Stimulated activated CD4-positive, alpha-beta T cell treated with anti-CD3 and anti-CD28 coated beads, Interleukin-4, amount 100 ng/mL, for 4 hours (primary cell): ENCODE measurements around the gene MVP.
"Not testable (repeated sequence)": the region's sequence is repeated elsewhere in the genome, so short reads cannot be mapped to it uniquely, and the experiment has no call there.

Experiments used
- DNase-seq, 2 experiments: peaks; one replicate each; pipeline ENCODE4 v3.0.0-alpha.2; 2020

Gene MVP

DNA sequence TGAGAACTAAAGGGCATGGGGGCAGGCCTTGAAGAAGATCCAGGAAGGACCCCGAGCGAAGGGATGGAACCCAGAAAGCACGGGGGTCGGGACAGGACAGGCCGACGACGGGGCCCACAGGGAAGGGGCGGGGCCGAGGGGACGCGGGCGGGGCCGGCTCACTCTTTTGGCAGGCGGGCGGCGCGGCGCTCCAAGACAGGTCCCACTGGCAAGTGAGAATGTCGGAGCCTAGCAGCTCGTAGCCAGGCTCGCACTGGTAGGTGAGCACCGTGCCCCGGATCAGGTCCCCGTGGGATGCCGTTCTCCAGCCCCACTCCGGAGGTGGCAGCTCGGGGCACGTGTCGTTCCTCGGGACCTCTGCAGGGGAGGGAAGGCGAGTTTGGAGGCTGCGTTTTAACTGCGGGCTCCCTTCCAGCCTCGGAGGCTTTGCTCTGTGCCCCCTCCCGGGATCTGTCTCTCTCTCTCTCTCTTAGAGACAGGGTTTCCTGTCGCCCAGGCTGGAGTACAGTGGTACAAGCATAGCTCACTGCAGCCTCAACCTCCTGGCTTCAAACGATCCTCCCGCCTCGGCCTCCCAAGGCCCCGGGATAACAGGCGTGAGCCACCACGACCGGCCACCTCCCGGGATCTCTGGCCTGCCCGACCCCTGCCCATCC is 56.5 kb downstream of the MVP start:
- DNase-seq = peak; percentile 26 to 49

DNA sequence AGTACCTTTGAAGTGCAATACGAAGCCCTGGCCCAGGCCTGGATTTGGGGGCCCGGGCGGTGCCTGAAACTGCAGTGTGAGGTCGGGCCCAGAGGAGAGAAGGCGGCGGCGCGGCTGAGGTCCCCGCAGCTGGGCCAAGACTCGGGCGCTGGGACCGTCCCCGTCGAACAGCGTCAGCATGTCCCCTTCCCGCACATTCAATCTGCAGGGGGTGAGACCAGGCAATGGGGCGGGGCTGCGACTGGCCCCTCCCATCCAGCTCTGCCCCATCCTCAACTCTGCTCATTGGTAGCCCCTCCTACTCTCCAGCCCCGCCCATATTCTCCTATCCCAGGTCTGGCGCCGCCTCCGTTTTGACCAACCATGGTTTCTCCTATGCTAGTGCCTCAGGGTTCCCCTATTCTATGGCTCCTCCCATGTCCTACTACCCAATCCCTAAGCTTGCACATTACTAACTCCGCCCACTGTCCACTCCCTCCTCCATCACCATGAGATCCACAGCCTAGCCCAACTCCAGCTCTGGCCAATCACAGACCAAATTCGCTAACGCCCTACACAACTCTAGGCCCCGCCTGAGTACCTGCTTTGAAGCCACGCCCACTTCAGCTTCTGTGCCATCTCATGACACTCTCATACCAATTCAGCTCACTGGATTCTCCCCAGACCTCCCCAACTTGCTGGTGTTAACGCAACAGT is 57.2 kb downstream of the MVP start:
- peak; percentile 31 to 40 for DNase-seq

DNA sequence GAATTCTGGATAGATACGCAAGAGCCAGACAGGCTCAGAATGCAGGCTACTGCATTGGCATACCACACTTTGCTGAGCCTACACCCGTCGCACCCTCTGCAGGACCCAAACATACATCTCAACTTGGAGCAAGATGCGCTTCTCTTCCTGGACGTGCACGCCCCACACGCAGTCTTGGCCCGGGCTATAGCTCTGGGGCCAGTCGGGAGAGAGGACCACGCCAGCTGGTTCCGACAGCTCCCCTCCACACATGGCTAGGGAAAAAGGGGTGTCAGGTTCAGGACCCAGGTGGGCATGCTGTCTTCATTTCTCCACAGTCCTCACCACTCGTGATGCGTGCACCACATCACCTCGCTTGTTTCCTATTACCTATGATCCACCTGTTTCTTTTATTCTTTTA is 57.9 kb downstream of the MVP start:
- DNase-seq = no peak

DNA sequence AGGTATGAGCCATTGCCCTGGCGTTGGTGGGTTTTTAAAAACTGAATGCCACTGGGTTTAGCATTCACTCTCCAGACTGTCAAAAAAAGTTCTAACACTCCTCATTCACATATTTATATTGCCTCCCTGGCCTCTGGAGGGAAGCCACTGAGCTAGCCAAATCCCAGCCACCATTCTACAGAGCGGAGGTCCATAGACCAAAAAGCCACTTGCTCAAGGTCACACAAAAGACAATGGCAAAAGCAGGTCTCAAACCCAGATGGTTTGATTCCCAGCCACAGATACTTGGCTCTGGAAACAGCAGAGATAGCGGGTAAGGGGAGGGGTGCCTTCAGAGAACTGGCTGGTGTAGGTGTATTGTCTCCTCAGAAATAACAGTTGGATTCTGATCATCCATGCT is 60.8 kb downstream of the MVP start:
- DNase-seq = no peak

DNA sequence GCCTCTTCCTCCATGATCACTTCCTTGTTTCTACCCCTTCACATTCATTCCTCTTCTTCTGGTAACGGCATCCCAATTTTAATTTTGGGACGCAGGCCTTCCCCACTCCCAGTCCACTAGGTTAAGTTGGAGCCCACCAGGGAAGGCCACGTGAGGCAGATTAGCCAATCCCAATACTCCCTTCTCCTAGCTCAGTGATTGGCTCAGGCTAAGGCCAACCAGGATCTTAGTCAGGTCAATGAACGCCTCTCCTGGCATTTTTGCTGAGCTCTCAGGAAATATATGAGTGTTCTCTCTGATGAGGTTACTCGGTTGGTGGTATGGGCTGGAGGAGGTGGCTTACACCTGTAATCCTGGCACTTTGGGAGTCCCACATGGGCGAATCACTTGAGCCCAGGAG is 63.7 kb downstream of the MVP start:
- no peak for DNase-seq

DNA sequence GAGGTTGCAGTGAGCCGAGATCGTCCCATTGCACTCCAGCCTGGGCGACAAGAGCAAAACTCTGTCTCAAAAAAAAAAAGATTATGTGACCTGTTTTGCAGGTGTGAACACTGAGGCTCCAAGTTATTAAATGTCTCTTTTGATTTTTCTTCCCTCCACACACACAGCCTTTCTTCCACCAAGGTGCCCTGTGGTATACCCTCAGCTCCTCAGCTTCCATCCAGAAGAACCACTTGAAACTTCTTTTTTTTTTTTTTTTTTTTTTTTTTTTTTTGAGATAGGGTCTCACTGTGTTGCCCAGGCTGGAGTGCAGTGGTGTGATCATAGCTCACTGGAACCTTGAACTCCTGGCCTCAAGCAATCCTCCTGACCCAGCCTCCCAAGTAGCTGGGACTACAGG is 69.1 kb downstream of the MVP start:
- not testable (repeated sequence) for DNase-seq

DNA sequence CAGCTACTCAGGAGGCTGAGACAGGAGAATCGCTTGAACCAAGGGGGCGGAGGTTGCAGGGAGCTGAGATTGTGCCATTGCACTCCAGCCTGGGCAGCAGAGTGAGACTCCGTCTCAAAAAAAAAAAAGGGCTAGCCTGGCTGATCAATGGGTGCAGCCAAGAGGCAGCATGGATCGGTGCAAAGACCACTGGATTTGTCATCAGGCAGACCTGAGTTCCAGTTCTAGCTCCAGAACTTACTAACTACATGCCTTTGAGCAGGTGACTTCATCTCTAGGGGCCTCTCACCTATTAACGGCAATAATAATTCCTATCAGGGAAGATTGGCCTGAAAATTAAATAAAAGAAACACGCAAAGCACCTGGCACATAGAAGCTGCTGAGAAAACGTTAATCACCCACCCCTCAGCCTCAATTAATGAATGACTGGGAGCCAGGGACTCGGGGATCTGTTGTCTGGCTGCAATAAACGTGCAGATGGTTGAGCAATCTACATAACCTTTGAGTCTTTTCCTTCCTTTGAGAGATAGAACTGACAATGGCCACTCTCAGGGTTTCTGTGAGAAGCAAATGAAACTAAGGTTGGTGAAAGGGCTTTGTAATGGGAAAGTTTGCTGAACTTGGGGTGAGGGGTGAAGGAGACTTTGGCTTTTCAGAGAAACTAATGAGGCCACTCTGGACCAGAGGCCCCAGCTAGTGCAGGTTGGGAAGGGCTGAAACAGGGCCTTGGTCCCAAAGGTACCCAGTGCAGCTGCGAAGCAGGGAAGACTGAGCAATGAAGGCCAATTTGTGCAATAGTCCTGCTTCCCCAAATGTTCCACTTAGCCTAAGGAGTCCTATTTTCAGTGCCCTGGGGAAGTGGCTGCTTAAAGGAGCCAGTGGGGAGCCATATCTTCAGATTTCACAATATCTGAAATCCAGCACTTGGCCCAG is 71.5 kb downstream of the MVP start:
- no peak for DNase-seq

DNA sequence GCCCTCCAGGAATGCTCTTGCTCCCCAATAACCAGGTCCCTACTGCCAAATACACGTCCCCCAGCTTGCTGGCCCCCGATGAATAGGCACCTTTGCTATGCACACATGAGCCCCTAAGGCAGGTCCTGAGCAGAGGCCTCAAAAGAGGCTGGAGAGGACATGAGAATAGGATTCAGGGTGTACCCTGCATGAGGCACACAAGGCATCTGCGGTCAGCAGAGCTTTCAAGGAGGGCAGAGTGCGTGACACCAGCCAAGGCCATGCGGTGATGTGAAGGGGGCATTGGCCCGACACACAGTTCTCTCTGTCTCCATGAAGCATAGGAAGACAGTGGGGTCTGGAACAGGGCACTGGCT is 72.2 kb downstream of the MVP start:
- no peak for DNase-seq

DNA sequence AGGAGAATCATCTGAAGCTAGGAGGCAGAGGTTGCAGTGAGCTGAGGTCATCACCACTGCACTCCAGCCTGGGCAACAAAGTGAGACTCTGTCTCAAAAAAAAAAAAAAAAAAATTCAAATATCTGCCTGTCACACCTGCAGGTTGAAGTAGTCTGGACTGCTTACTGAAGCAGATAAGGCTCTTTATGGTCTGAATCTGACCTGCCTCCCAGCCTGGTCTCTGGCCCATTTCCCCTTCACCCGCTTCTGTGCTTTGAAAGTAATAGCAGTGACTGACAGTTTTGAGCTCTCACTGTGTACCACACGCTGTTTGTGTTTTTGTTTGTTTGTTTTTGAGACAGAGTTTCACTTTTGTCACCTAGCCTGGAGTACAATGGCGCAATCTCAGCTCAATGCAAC is 73.3 kb downstream of the MVP start:
- no peak for DNase-seq

DNA sequence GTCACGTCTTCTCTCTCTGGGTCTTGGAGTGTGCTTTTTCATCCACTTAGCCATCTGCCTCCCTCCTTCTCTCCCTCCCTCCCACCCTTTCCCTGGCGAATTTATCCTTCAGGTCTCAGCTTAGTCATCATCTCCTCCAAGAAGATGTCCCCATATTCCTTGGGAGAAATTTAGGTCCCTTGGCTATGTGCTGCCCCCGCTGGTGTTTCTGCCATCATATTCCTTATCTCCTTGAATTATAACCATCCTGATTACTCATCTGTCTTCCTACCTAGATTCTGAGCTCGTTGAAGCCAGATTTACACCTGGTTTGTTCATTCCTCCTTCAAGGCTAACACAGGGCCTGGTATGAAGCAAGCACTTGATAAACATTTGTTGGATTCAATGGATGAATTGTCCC is 74.1 kb downstream of the MVP start:
- DNase-seq = no peak

DNA sequence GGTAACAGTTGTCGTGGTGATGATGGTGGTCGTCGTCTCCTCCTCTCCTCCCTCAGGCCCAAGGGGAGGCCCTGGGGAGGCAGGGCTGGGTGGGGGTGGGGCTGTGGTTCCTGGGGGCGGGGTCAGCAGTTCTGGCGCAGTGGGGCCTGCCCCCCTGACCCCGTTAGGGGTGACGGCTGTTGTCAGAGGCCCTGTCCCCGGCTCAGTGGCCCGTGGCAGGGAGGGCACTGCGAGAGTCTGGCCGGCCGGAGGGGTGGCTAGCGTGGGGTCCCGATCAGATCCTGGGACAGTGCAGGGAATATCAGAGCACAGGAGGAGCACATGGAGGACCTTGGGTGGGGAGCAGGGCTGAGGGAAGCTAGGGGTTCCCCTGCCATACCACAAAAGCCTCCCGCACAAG is 76.6 kb downstream of the MVP start:
- DNase-seq = no peak

DNA sequence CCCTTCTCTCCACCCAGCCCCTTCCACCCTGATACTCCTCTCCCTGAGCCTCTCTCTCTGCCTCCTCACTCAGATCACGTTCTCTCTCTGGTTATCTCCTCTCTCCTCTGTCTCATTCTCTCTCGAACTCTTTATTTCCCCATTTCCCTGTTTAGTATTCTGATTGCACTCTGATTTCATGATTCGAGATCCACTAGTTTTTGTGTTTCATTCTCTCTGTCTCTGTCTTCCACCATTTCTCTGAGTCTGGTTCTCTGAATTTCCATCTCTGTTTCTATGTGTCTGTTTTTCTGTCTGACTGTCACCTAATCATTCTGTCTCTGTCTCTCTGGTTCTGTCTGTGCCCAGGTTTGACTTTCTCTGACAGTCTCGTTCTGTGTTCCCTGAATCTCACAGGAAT is 77.1 kb downstream of the MVP start:
- DNase-seq = no peak
